Gastrocnemius medialis (tissue), 4 donors: ENCODE measurements around the gene ADH1B. TPM values are rescaled to one million over a fixed set of nuclear protein-coding genes. Genes with fewer than 3 reads are reported as not detected.
"Not testable (repeated sequence)": the region's sequence is repeated elsewhere in the genome, so short reads cannot be mapped to it uniquely, and the experiment has no call there.

ENCODE experiments used
- ATAC-seq, 2 donors: fragments of 150-250 bp; one replicate each; pipeline ENCODE4 v1.9.1; 2016
- DNase-seq, 2 donors: peaks; one replicate each; pipeline ENCODE4 v3.0.0-alpha.2; 2019
- H3K27ac ChIP-seq, 4 donors: fragments of 200-600 bp; sonication (generic); 1 replicate in 1 of 4; 2 replicates in 3 of 4; pipeline ENCODE4 v1.5.1; 2016 to 2018; ENCODE audit warnings: mild to moderate bottlenecking in 2 of 4, moderate library complexity in 1 of 4
- H3K27me3 ChIP-seq, 3 donors: fragments of 200-600 bp; sonication (generic) in 2 of 3; 1 replicate in 1 of 3; 2 replicates in 2 of 3; pipeline versions ENCODE4 v1.5.1 to v1.6.0; 2016 to 2019; ENCODE audit warnings: mild to moderate bottlenecking in 1 of 3, moderate library complexity in 1 of 3
- H3K36me3 ChIP-seq, 2 donors: fragments of 200-600 bp; sonication (generic) in 1 of 2; one replicate each; pipeline ENCODE4 v1.5.1; 2017 to 2018
- H3K4me1 ChIP-seq, 2 donors: fragments of 200-600 bp; sonication (generic) in 1 of 2; one replicate each; pipeline ENCODE4 v1.5.1; 2016 to 2017; ENCODE audit warnings: mild to moderate bottlenecking in 2 of 2
- H3K4me3 ChIP-seq, 4 donors: fragments of 200-600 bp; sonication (generic) in 3 of 4; 1 replicate in 1 of 4; 2 replicates in 3 of 4; pipeline ENCODE4 v1.5.1; 2016 to 2019; ENCODE audit warnings: mild to moderate bottlenecking in 2 of 4
- H3K9me3 ChIP-seq, 3 donors: fragments of 200-600 bp; sonication (generic) in 2 of 3; 1 replicate in 1 of 3; 2 replicates in 2 of 3; pipeline ENCODE4 v1.5.1; 2016 to 2019
- CTCF ChIP-seq, 5 experiments: fragments of 450-650 bp in 3 of 5; fragments of 200-600 bp in 2 of 5; sonication (generic) in 2 of 5; IDR thresholded peaks in 4 of 5; conservative IDR thresholded peaks in 1 of 5; 1 replicate in 4 of 5; 2 replicates in 1 of 5; pipeline ENCODE4 v1.5.1; 2016 to 2019; ENCODE audit warnings: antibody characterized with exemption in 5 of 5, mild to moderate bottlenecking in 3 of 5, moderate library complexity in 3 of 5
- POLR2A ChIP-seq, 2 donors: fragments of 450-650 bp; IDR thresholded peaks; one replicate each; pipeline ENCODE4 v1.6.1; 2017; ENCODE audit warnings: antibody characterized with exemption in 2 of 2, mild to moderate bottlenecking in 2 of 2, moderate library complexity in 2 of 2
- in situ Hi-C, 4 donors: fragments of 200-750 bp; cut with MboI; loops; one replicate each; pipeline versions ENCODE4 v1.15.0 to v1.8.0; 2017; ENCODE audit warnings: low sequenced_read_pairs in 4 of 4
- intact Hi-C: fragments of 100-400 bp; cut with DNase I; formaldehyde crosslinking; loops from one replicate; pipeline ENCODE4 v1.15.1; 2023; ENCODE audit warnings: low total_unique reads
- total RNA-seq, 4 donors: library from RNA; depleted of rRNA; stranded (reverse); fragments of >200 nt; gene quantifications; one replicate each; pipeline versions ENCODE4 v1.1.0 to v1.2.3, GENCODE V29; 2016

Gene ADH1B
- total RNA-seq, 4 donors from 2014 or later, result 67.9 to 167 (median 119) TPM

DNA sequence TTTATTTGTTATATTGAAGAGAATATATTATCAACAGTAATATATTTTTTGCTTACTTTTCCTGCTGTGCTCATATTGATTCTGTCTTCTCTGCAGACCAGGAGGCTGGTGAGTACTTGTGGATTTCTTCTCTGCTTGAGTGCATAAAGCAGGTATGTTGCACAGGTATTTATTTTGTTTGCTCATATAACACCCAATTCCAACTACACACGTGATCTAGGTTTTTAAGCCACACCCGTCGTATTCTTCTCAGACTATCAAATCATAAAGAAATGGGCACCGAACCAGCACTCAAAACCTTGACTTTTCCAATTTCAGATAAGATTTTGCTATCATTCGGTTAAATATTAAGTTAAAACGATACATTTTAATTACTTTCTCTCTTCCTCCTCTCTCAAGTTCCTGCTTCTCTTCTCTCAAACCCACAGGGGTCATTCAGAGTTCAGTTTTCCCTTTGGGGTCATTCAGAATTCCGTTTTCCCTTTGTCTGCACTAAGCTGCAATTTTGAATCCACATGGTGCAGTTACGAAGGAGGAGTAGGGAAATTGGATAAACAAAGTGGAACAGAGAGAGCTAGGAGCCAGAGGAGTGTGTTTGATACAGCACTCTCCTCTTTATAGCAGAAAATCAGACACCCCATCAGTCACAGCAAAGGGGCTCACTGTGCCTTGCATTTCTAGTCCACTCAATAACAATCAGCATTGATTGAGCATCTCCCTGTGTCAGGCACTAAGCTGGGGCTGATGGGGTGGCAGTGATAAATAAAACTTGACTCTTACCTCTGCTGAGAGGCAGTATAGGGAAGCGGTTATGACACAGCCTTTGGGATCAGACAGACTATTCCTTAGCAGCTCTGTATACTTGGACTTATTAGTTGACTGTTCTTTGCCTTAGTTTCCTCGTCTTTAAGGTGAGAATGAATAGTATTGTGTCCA lies 31.7 kb upstream of the ADH1B start, which contains the start of gene ADH1C:
TSS of gene ADH1C (minus strand) at position 145 of the 936 bp plus-strand sequence. CDS start at position 74, 71 bp downstream.
- peak in 1 of 2 donors; percentile 60 for ATAC-seq
- peak within 1 kb of the TSS; percentile 8 to 26 (median 10) for H3K4me3 ChIP-seq

GRCh38 chr4:99351487-99351886 lies 30.3 kb upstream of the ADH1B start:
- no peak for ATAC-seq
- Histone ChIP-seq H3K36me3 (no peaks in the 10 kb centered on the region), H3K27ac (no peak overlapping the region), H3K4me3 (peak overlapping the region in 3 of 4 donors; percentile 5 to 26 (median 8)), H3K4me1 (no peaks in the 10 kb centered on the region), H3K27me3 (no peaks in the 10 kb centered on the region), H3K9me3 (no peaks in the 10 kb centered on the region)
- in situ Hi-C loops, result no loop called here
- TF ChIP-seq POLR2A (IDR thresholded peaks at IDR 0.05) (no peak), CTCF (IDR thresholded peaks at IDR 0.05 in 4 of 5, conservative IDR thresholded peaks at IDR 0.05 in 1 of 5) (no peak)
- no peak for DNase-seq
- intact Hi-C loops, result no loop called here

More for the DNA sequence above, 31.7 kb upstream of the ADH1B start, which contains the start of gene ADH1C:
- intact Hi-C loops, result no loop called here
- no peaks in the 10 kb centered on the region for H3K36me3 ChIP-seq
- H3K27ac ChIP-seq, result peak within 1 kb of the TSS; percentile 30 to 63 (median 32)
- TF ChIP-seq CTCF (IDR thresholded peaks at IDR 0.05 in 4 of 5, conservative IDR thresholded peaks at IDR 0.05 in 1 of 5) (no peak), POLR2A (IDR thresholded peaks at IDR 0.05) (no peak)
- no peaks in the 10 kb centered on the region for H3K4me1 ChIP-seq
- in situ Hi-C loops, result no loop called here
- no peaks in the 10 kb centered on the region for H3K9me3 ChIP-seq
- no peak for DNase-seq
- H3K27me3 ChIP-seq, result no peaks in the 10 kb centered on the region

GRCh38 chr4:99349338-99349737 lies 28.1 kb upstream of the ADH1B start:
- ATAC-seq, result no peak
- DNase-seq, result no peak

GRCh38 chr4:99342624-99343023 lies 21.4 kb upstream of the ADH1B start:
- ATAC-seq, H3K27ac ChIP-seq, H3K4me3 ChIP-seq, in situ Hi-C loops, H3K36me3 ChIP-seq, H3K4me1 ChIP-seq, DNase-seq, intact Hi-C loops, H3K9me3 ChIP-seq, H3K27me3 ChIP-seq: not testable (repeated sequence)

More at GRCh38 chr4:99349338-99349737, 28.1 kb upstream of the ADH1B start:
- in situ Hi-C loops (no loop called here), intact Hi-C loops (no loop called here)
- no peak overlapping the region for H3K4me3 ChIP-seq
- TF ChIP-seq CTCF (IDR thresholded peaks at IDR 0.05 in 4 of 5, conservative IDR thresholded peaks at IDR 0.05 in 1 of 5) (no peak), POLR2A (IDR thresholded peaks at IDR 0.05) (no peak)
- H3K27me3 ChIP-seq, result no peaks in the 10 kb centered on the region
- no peaks in the 10 kb centered on the region for H3K4me1 ChIP-seq
- no peak overlapping the region for H3K27ac ChIP-seq
- no peaks in the 10 kb centered on the region for H3K36me3 ChIP-seq
- no peaks in the 10 kb centered on the region for H3K9me3 ChIP-seq

GRCh38 chr4:99341426-99341825 lies 20.2 kb upstream of the ADH1B start:
- intact Hi-C loops, result no loop called here
- Histone ChIP-seq H3K36me3 (no peaks in the 10 kb centered on the region), H3K9me3 (no peaks in the 10 kb centered on the region), H3K4me1 (no peaks in the 10 kb centered on the region), H3K27ac (no peak overlapping the region), H3K27me3 (no peaks in the 10 kb centered on the region), H3K4me3 (no peak overlapping the region)
- in situ Hi-C loops, result no loop called here
- ATAC-seq (no peak), DNase-seq (no peak)
- TF ChIP-seq POLR2A (IDR thresholded peaks at IDR 0.05) (no peak), CTCF (IDR thresholded peaks at IDR 0.05 in 4 of 5, conservative IDR thresholded peaks at IDR 0.05 in 1 of 5) (no peak)
